ENCODE data around the gene TAF13.
"Not testable (repeated sequence)": the region's sequence is repeated elsewhere in the genome, so short reads cannot be mapped to it uniquely, and the experiment has no call there.

TAF13 gene

GRCh38 chr1:109040989-109041620, 34.7 kb downstream of the TAF13 start:
- no peak for DNase-seq (ENCODE audit: extremely low read depth, low read depth)
- TF ChIP-seq CTCF (IDR thresholded peaks at IDR 0.05; ENCODE audit: low read depth, low read length, missing control alignments), result no peak
- peak overlapping the region; percentile 96 for H3K4me3 ChIP-seq (replicated peaks; ENCODE audit: low read depth, low read length)

- H3K4me3 ChIP-seq (replicated peaks; ENCODE audit: low read depth, low read length), result peak overlapping the region; percentile 96
- no peak for TF ChIP-seq CTCF (IDR thresholded peaks at IDR 0.05; ENCODE audit: low read depth, low read length, missing control alignments)
- no peak for DNase-seq (ENCODE audit: extremely low read depth, low read depth)
Observed at GRCh38 chr1:109040627-109040988, 35.2 kb downstream of the TAF13 start.

- DNase-seq (ENCODE audit: extremely low read depth, low read depth), result no peak
- no peak overlapping the region for H3K4me3 ChIP-seq (replicated peaks; ENCODE audit: low read depth, low read length)
- TF ChIP-seq CTCF (IDR thresholded peaks at IDR 0.05; ENCODE audit: low read depth, low read length, missing control alignments), result no peak
Observed at GRCh38 chr1:109034382-109034781, 41.4 kb downstream of the TAF13 start.

- not testable (repeated sequence) for DNase-seq (ENCODE audit: extremely low read depth, low read depth); H3K4me3 ChIP-seq (replicated peaks; ENCODE audit: low read depth, low read length)
Observed at GRCh38 chr1:109029493-109029892, 46.3 kb downstream of the TAF13 start.

- TF ChIP-seq CTCF (IDR thresholded peaks at IDR 0.05; ENCODE audit: low read depth, low read length, missing control alignments), result no peak
Observed at GRCh38 chr1:109027841-109028240, 48.0 kb downstream of the TAF13 start.

GRCh38 chr1:109025694-109026093, 50.1 kb downstream of the TAF13 start:
- TF ChIP-seq CTCF (IDR thresholded peaks at IDR 0.05; ENCODE audit: low read depth, low read length, missing control alignments), result no peak
- no peak for DNase-seq (ENCODE audit: extremely low read depth, low read depth)

More at GRCh38 chr1:109027841-109028240, 48.0 kb downstream of the TAF13 start:
- no peak for DNase-seq (ENCODE audit: extremely low read depth, low read depth)
- no peak overlapping the region for H3K4me3 ChIP-seq (replicated peaks; ENCODE audit: low read depth, low read length)

GRCh38 chr1:109024646-109025045, 51.2 kb downstream of the TAF13 start:
- no peak for DNase-seq (ENCODE audit: extremely low read depth, low read depth)
- no peak for TF ChIP-seq CTCF (IDR thresholded peaks at IDR 0.05; ENCODE audit: low read depth, low read length, missing control alignments)
- H3K4me3 ChIP-seq (replicated peaks; ENCODE audit: low read depth, low read length), result no peak overlapping the region

More at GRCh38 chr1:109025694-109026093, 50.1 kb downstream of the TAF13 start:
- no peak overlapping the region for H3K4me3 ChIP-seq (replicated peaks; ENCODE audit: low read depth, low read length)

All from HFF-Myc (cell line).